ENCODE measurements around the gene FGD4. TPM values are rescaled to one million over a fixed set of nuclear protein-coding genes. Genes with fewer than 3 reads are reported as not detected.
A peak's percentile ranks its signal among the peaks of the same experiment; 100 is the strongest.

The FGD4 gene
- total and polyA plus RNA-seq, 8 donors, result 18.6 to 38.9 (median 25.5) TPM

GRCh38 chr12:32501835-32502333, 102.5 kb downstream of the FGD4 start:
- H3K9me3 ChIP-seq, result no peaks in the 10 kb centered on the region
- TF ChIP-seq CTCF (IDR thresholded peaks at IDR 0.05), result no peak
- H3K27me3 ChIP-seq, result no peaks in the 10 kb centered on the region
- no peaks in the 10 kb centered on the region for H3K36me3 ChIP-seq
- DNase-seq (peak in 2 of 4 donors; percentile 46 to 72), ATAC-seq (peak; percentile 57)
- peaks cover 9 to 64% of the 10 kb centered on the region in 2 donors for H3K4me1 ChIP-seq
- intact Hi-C loops (cut with DNase I), result no loop called here
- H3K4me3 ChIP-seq, result no peak overlapping the region
- peak overlapping the region in 1 of 2 donors; percentile 67 for H3K27ac ChIP-seq

- H3K27me3 ChIP-seq, result no peaks in the 10 kb centered on the region
- H3K4me1 ChIP-seq, result peaks cover 9 to 64% of the 10 kb centered on the region in 2 donors
These were observed 103.5 kb downstream of the FGD4 start for GRCh38 chr12:32502693-32503502.

GRCh38 chr12:32503730-32504129, 104.4 kb downstream of the FGD4 start:
- no peak for TF ChIP-seq CTCF (IDR thresholded peaks at IDR 0.05)
- H3K27ac ChIP-seq, result peak overlapping the region in 1 of 2 donors; percentile 72
- ATAC-seq (no peak), DNase-seq (no peak)
- H3K4me3 ChIP-seq, result no peak overlapping the region
- no peaks in the 10 kb centered on the region for H3K36me3 ChIP-seq
- peaks cover 9 to 67% of the 10 kb centered on the region in 2 donors for H3K4me1 ChIP-seq
- no peaks in the 10 kb centered on the region for H3K9me3 ChIP-seq
- H3K27me3 ChIP-seq, result no peaks in the 10 kb centered on the region
- intact Hi-C loops (cut with DNase I), result no loop called here

More at GRCh38 chr12:32502693-32503502, 103.5 kb downstream of the FGD4 start:
- DNase-seq, result peak in 2 of 4 donors; percentile 53 to 72
- Histone ChIP-seq H3K9me3 (no peaks in the 10 kb centered on the region), H3K4me3 (no peak overlapping the region), H3K36me3 (no peaks in the 10 kb centered on the region), H3K27ac (peak overlapping the region in 1 of 2 donors; percentile 67)
- peak; percentile 76 for ATAC-seq
- TF ChIP-seq CTCF (IDR thresholded peaks at IDR 0.05), result no peak
- intact Hi-C loops (cut with DNase I), result no loop called here

GRCh38 chr12:32504591-32504990, 105.2 kb downstream of the FGD4 start:
- intact Hi-C loops (cut with DNase I), result no loop called here
- Histone ChIP-seq H3K9me3 (no peaks in the 10 kb centered on the region), H3K4me1 (peaks cover 9 to 67% of the 10 kb centered on the region in 2 donors), H3K27me3 (no peaks in the 10 kb centered on the region), H3K4me3 (no peak overlapping the region), H3K27ac (peak overlapping the region in 1 of 2 donors; percentile 72), H3K36me3 (no peaks in the 10 kb centered on the region)
- no peak for ATAC-seq
- no peak for DNase-seq
- TF ChIP-seq CTCF (IDR thresholded peaks at IDR 0.05), result no peak

Measured in left lung (tissue), 10 donors.